Activated CD4-positive, CD25-positive, alpha-beta regulatory T cell treated with anti-CD3 and anti-CD28 coated beads, Interleukin-2, amount 50 U/mL, for 72 hours (primary cell): Measurements from ENCODE around the gene NFX1.
A peak's percentile ranks its signal among the peaks of the same experiment; 100 is the strongest.

Experiments
- DNase-seq: peaks from one replicate; pipeline ENCODE4 v3.0.0; 2021

NFX1 gene

DNA sequence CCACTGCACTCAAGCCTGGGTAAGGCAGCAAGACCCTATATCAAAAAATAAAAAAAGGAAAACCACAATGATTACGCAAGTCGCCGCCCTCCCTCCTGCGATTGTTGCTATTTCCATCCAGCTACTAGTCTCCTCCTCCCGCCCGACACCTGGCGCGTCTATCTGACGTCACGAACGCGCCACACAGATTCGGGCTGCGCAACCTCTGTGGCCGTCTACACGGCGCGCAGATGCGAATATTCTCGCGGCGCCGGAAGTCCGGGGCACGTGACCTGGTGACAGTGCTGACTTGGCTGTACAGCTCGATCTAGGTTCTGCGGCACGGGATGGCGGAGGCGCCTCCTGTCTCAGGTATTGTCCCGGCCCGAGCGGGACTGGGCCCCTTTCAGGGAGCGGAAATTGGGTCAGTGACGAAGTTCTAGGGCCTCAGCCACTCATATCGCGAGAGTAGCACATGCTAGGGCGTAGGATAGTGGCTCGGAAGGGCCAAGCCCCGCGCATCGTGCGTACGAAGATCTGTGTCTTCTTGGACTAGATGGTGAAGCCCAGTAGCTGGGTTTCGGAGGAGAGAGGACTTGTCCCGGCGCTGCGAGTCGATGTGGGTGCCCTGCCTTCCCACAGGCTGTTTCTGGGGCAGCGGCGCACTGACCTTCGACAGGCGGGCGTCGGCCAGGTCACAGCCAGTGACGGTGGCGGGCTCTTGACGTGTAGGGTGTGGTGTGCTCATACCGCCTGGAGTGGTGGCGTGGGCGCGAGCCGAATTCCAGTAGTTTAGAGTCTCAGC lies at the start of gene NFX1:
NFX1 (plus strand) TSS at position 270 of the 784 bp plus-strand sequence; CDS start at position 327, 57 bp downstream.
- DNase-seq, result peak; percentile 97

DNA sequence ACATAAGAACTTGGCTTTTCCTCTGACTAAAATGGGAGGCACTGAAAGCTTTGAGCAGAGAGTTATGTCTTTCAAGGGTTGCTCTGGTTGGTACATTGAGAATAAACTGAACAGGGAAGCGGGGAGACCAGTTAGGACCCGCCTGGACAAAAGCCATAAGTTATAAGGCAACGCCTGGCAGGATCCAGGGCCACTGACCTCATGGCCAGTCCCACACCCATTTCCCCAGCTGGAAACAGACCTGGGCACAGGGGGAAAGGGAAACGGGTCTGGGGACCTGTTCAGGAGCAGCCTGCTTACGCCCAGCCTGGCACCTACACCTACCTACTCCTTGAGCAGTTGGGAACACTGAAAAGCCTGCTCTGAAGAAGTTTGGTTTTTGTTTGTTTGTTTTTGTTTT lies 49.0 kb upstream of the NFX1 start:
- DNase-seq, result no peak

DNA sequence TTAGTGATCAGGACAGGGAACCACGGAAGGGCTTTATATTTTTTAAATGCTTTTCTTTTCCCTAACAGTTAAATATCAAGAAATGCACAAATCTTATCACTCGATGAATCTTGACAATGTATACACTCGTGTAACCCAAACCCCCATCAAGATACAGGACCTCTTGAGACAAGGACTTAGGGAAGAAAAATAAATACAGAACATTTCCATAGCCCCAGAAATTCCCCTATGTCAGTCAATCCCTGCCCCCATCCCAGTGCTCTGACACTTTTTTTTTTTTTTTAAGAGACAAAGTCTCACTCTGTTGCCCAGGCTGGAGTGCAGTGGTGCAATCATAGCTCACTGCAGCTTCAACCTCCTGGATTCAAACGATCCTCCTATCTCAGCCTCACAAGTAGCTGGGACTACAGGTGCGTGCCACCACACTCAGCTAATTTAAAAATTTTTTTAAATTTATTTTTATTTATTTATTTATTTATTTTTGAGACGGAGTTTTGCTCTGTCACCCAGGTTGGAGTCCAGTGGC lies 47.6 kb upstream of the NFX1 start:
- no peak for DNase-seq

DNA sequence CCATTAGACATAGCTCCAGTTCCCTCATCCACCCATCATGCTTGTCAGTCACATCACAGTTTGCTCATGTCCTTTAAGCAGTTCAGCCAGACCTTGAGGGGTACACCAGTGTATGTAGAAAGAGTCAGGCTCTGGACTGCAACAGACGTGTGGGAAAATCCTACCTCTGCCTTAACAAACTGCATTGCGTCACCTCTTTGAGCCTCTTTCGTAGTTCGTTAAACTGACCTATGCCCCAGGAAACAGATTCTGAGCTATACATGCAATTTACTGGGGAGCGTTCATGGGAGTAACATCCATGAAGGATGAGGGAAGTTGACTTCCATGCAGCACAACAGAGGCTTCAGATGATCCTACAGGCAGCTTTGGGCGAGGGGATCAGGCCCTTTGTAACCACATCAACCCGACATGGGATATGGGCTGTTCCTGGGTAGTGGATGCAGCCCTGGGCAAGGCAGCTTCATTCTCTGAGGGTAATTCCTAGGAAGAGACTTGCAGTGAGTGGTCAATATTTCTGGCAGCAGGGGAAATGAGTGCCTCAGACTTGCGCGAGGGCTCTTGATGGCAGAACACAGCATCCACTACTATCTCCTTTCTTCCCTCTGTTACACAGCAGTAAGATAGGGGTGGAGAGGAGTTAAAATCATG lies 46.1 kb upstream of the NFX1 start:
- DNase-seq, result no peak

DNA sequence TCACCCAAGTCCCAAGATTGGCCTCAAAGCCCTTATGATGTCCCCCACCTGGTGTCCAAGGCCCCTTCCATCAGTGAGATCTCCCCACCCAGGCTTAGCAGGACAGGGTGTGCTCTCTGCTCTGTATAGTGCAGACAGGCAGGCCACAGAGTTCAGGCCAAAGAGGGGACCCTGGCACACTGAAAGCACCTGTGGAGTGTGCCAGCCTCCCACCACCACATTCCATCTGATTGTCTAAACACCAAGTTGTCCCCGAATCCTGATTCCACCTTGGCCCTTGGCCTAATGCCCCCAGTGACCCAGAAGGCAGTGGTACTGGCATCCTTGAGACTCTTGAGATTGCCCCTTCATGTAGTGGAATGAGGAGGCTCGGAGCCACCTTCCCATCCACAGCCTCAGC lies 45.0 kb upstream of the NFX1 start:
- no peak for DNase-seq

DNA sequence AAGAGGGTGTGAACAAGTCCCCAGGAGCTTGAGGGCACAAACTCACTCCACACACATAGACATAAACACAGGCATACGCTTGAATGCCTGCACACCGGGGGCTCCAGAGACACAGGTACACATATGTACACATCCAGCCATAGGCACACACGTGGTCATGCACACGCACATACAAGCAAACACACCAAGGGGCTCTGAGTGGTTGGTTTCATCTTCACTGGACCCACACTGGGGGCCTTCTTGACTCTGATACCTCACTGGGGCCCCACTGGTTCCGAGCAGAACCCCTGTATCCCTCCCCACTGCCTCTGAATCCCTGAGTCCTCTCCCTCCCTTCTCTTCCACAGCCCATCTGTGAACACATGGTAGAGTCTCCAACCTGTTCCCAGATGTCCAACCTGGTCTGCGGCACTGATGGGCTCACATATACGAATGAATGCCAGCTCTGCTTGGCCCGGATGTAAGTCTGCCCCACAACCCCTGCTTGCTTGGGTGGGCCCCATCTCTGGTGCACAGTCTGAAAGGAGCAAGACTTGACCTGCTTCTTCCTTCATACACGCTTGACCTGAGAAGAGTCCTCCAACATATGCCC lies 44.0 kb upstream of the NFX1 start:
- DNase-seq, result no peak

DNA sequence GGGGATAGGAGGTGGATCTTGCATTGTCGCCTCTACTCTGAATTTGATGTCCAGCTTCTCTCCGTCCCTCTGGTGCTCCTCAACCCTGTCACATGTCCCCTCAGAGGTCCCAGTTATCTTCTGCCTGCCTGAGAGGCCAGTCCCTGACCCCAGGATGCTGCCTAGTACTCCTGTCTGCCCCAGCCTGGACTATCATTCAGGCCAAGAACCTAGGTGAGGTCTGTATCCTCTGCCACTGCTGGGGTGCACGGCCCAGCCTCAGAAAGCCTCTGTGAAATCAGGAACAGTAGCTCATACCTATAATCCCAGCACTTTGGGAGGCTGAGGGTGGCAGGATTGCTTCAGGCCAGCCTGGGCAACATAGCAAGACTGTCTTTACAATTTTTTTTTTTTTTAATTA lies 41.7 kb upstream of the NFX1 start:
- no peak for DNase-seq

DNA sequence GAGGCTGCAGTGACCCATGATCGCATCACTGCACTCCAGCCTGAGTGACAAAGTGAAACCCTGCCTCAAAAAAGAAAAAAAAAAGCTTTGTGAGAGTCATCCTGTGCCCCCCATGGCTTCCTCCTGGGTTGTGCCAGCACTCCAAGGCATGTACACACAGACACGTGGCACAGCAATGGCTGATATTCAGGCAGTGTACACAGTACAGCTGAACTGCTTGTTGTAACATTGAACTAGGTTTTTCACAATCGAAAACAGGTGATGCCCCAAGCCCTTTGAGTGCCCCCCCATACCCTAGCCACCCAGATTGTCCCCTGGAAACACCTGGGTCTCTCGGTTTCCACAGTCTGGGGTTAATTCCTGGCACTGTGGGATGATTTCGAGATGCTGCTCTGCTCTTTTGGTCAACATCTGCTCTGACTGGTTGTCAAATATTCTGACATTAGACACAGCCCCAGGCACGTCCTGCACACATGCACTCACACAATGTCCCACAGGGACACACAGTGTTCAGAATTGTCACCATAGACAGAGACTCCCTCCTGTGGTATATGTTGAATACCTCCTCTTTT lies 41.1 kb upstream of the NFX1 start:
- no peak for DNase-seq

DNA sequence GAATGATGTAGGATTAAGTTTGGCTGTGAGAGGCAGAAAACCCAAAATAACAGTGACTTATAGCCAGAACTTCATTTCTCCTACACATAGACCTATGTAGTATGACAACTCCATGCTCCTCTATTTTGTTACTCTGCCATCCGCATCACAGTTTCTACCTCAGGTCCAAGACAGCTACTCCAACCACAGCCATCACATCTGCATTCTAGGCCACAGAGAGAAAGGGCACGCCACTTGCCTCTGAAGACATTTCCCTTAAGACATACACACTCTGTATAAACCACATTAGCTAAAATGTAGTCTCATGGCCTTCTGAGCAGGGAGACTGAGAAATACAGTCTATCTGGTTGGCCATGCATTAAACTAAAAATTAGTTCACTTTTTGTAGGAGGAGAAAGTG lies 40.3 kb upstream of the NFX1 start:
- no peak for DNase-seq

DNA sequence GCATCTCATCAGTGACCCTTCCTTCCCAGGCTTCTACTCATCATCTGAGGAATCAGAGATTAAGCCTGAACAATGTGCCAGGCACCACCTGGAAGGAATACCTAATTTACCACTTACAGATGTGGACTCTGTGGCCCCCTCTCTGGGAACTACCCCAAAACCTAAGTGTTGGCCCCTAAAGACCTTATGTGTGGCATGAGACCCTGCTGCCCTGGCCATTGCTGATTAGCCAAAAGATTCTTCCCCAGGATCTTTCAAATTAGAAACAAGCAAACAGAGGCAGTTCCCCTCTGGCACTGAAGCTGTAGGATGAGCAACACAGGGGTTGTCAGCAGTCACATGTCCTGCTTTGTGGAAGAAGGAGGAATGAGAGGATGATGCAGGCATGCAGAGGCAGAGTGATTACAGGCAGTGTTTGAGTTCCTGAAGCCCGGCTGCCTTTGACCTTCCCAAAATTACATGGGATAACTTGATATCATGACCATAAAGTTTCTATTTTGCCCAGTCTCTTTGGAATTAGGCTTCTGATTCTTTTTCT lies 39.8 kb upstream of the NFX1 start:
- DNase-seq, result no peak

DNA sequence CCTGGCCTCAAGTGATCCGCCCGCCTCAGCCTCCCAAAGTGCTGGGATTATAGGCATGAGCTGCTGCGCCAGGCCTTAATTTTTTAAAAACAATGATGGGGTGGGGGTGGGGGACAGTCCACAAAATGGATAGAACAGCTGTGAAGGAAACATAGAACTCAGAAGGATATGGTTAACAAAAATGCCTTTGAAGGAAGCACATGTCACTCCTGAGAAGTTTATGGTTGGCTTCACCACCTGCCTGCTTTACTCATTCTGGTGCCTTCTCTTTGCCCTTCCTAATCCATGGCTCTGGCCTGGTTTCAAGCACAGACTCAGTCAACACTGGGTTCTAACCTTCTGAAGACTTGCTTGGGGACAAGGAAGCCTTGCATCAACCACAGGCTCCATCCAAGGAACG lies 36.1 kb upstream of the NFX1 start:
- no peak for DNase-seq

DNA sequence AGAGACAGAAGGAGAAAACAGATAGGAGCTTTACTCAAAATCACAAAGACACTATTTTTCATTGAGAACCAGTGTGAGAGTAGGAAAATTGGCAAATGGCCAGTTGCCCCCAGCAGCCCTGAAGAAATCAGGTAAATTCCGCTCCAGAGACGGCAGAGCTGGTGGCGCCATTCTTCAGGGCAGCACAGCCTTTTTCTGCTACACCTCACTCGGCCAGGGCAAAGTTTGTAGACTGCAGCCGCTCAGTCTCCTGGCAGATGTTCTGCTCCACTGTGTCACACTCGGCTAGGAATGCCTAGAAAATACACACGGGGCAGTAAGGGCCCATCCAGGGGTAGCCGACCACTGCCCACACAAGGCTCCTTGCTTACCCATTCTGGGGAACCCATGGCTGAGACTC lies 35.3 kb upstream of the NFX1 start:
- no peak for DNase-seq

DNA sequence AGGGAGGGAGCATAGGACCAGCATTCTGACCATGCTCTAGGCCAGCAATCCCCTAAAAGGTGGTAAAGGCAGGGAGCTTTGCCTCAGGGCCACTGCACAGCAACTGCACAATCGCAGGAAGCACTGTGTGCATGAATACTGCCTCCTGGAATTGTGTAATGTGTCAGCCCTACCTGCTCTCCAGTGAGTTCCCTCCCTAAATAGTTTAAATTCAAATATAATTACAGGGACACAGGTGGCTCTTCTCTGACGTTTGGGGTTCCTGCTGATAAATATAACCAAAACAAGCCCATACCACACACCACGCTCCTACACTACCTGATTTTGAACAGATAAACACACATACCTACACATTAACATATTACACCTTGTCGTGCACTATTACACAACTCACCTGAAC lies 34.8 kb upstream of the NFX1 start:
- DNase-seq, result no peak

DNA sequence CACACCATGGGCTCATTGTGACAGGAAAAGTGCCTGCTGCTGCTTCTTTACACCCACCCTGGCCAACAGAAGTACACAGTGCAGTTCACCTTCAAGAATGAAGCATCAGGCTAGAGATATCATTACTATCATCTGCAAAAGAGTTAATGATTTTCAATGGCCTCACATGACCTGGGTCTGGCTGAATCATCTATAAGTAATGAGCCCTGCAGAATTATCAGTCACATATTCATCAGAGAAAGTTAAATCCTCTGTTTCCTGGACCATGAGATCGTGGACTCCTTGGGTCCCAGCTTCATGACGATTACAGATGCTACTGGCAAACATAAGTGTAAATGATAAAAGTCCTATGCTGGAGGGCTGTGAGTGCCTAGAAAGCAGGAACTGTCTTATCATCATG lies 34.1 kb upstream of the NFX1 start:
- DNase-seq, result no peak

DNA sequence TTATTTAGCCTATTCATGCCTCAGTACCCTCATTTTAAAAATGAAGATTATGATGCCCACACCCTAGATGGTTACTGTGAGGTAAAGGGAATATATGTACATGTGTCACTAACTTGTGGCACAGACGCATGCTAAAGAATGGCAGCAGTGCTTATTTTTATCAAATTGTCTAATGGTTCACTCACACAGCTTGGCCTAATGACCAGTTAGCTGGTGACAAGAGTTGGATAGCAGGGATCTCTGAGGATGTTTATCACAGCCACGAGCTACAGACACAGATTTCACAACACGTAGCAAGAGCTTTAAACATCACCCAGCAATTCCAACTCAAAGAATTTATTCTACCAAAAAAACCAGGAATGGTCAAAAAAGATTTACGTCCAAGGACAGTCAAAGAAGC lies 33.0 kb upstream of the NFX1 start:
- DNase-seq, result no peak

DNA sequence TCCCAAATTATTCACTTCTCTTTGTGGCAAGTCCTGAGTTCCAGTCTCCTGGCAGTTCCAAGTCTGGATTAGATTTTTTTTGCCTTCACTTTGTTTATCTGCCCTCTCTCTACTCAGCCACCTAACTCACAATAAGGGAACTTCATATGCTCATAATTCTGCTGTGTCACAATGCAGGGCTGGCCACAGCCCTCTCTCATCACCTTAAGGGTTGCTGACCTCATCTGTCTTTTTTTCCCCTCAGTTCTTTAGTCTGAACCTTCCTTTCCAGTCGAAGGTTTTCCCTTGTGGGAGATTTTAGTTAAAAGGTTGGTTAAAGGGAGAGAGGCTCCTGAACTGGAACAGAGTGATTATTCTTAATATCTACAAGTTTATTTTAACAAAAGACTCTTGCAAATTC lies 29.9 kb upstream of the NFX1 start:
- DNase-seq, result no peak

DNA sequence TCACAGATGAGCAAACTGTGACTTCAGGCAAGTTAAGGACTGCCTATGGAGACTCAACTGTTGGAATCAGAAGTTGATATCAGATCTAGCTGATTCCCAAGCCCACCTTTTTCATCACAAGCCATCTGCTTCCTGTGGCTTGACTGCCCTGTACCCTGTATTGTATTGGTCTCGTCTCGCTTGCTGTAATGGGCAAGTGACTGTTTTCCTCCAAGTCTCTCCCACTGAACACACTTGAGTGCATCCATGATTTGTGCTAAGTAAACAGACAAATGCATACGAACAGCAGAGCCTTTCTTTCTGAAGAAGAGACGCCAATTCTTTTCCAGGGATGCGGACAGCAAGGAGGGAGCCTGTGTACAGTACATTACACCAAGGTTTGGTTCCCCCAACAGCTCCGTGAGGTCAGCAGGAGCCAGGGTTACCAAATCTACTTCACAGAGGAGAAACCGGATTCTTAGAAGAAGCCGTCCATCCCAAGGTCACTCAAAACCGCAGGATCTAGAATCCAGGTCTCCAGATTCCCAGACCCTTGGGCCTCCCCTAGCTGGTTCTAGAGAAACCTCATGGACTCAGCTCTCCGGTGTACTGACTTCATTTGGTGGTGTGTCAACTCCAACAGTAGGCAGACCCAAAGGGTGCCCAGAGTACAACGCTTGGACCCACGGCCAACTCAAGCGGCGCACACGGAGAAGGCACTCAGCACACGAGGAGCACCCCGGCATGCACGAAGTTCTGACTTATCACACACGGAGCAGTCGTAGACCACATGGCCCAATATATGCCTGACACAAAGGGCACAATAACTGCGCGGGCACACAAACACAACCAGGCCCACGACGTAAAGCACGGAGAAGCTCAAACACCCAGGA lies 26.9 kb upstream of the NFX1 start:
- DNase-seq, result no peak

DNA sequence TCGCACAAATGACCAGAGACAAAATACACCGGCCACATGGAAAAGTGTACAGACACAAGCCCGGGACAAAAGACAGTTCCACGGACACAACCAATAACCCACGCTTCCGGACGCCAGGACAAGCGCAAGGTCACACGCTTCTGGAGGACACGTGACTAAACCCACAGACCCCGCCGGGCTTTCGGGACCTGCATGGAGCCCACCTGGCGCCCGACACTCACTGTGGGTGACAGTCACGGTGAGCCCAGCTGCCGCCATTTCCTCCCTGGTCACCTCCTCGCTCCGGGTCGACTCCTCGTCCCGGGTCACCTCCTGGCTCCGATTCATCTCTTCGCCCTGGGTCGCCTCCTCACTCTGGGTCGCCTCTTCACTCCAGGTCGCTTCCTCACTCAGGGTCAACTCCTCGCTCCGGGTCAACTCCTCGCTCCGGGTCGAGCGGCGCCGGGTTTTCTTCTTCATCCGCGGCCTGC lies 26.3 kb upstream of the NFX1 start:
- peak; percentile 60 for DNase-seq

DNA sequence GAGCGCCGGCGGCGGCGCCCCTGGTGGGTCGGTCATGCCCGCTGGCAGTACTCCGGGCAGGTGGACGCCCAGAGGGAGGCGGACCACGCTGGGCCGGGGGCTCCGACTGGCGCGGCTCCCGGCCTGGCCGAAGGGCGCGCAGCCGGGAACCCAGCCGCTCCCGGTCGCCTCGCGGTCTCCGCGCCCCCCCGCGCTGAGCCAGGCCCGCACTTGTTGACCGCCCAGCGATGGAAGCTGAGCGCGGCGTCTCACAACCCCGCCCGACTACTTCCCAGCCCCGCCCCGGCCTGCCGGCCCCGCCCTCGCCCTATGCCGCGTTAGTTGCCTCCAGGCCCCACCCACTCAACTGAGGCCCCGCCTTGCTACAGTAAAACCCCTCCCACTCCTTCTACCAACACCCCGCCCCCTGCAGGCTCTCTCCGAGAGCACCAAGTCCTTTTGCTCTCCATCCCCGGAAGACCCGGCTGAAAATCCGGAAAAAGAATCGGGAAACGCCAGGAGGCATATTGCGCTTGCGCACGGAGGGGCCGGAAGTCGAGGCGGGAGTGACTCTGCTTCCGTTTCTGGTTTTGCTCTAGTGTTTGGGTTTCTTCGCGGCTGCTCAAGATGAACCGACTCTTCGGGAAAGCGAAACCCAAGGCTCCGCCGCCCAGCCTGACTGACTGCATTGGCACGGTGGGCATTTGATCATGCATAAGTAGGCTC lies 25.7 kb upstream of the NFX1 start, which contains the start of the genes BAG1 and CHMP5:
BAG1 (minus strand) TSS at position 236 of the 705 bp plus-strand sequence.
CHMP5 (plus strand) TSS at position 577 of the 705 bp plus-strand sequence; CDS start at position 607, 30 bp downstream.
- peak; percentile 100 for DNase-seq

DNA sequence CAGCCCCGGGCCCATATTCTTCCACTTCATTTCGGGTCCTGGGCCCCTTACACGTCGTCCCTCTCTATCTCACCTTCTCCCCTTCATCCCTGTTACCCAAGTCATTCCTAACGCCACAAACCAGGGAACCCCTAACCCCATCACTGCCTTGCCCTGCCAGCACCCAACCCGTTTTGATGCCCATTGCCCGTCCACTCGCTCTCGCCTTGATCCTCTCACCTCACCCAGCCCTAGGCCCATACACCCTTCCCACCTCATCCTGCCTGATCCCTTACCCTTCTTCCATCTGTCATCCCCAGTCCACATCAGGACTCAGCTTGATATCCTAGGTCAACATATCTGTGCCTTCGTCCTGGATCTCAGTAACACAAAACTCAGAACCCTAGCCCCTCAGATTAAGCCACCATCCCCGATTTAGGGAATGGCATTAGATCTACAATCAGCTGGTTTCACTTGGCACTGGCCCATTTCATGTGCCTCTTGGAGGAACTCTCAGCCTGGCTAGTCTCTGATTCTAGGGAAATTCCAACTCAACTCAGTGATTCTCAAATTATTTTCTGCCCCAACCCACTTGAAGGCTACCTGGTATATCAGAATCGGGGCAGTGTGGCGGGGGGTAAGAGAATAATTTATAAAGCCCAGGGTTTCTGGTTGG lies 25.0 kb upstream of the NFX1 start:
- DNase-seq, result no peak
